ENCODE results near the gene RP2.

Gene RP2

DNA sequence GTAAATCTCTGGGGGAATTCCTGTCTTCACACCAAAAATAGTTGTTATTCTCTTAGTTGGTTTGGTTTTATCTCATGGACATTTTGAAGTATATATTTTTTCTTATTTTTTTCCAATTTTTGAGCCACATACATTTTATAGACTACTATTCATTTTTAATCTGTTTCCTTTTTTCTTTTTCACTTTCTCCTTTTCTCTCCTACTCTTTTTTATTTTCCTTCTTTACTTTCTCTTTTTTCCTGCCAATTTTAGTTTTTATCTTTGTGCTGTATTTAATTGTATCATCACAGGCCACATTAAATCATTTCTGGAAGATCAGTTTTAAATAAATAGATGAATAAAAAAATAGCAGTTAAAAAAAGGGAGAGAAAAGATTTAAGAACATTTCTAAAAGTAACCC is 61.4 kb downstream of the RP2 start:
- Histone ChIP-seq H3K27ac (ENCODE audit: low read depth, low read length, poor library complexity, severe bottlenecking) (no peak overlapping the region), H3K9me3 (ENCODE audit: low read length) (no peaks in the 10 kb centered on the region), H3K9ac (ENCODE audit: low read length) (no peak overlapping the region), H2AFZ (ENCODE audit: low read length) (no peak overlapping the region), H3K36me3 (ENCODE audit: insufficient read depth, low read length) (no peaks in the 10 kb centered on the region), H3K4me2 (ENCODE audit: low read length) (no peak overlapping the region), H3K79me2 (ENCODE audit: insufficient read depth, low read length) (no peaks in the 10 kb centered on the region), H3K4me1 (ENCODE audit: insufficient read depth, low read length, severe bottlenecking) (no peaks in the 10 kb centered on the region), H3F3A (ENCODE audit: insufficient read depth, low read length) (no peaks in the 10 kb centered on the region), H4K20me1 (ENCODE audit: insufficient read depth, low read length) (no peaks in the 10 kb centered on the region), H3K27me3 (ENCODE audit: insufficient read depth, low read length) (no peaks in the 10 kb centered on the region), H3K4me3 (ENCODE audit: low read depth, low read length, poor library complexity, severe bottlenecking) (no peak overlapping the region), H3K9me2 (ENCODE audit: low read depth, low read length) (no peaks in the 10 kb centered on the region)
- TF ChIP-seq, protein P1, sequence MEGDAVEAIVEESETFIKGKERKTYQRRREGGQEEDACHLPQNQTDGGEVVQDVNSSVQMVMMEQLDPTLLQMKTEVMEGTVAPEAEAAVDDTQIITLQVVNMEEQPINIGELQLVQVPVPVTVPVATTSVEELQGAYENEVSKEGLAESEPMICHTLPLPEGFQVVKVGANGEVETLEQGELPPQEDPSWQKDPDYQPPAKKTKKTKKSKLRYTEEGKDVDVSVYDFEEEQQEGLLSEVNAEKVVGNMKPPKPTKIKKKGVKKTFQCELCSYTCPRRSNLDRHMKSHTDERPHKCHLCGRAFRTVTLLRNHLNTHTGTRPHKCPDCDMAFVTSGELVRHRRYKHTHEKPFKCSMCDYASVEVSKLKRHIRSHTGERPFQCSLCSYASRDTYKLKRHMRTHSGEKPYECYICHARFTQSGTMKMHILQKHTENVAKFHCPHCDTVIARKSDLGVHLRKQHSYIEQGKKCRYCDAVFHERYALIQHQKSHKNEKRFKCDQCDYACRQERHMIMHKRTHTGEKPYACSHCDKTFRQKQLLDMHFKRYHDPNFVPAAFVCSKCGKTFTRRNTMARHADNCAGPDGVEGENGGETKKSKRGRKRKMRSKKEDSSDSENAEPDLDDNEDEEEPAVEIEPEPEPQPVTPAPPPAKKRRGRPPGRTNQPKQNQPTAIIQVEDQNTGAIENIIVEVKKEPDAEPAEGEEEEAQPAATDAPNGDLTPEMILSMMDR (IDR thresholded peaks at IDR 0.05; ENCODE audit: low read length): no peak
- TF ChIP-seq EZH2 (IDR thresholded peaks at IDR 0.05; ENCODE audit: borderline replicate concordance, low read length): no peak

GRCh38 chrX:46903458-46904242 is 66.8 kb downstream of the RP2 start:
- H3K4me2 ChIP-seq (ENCODE audit: low read length): peak overlapping the region; percentile 84
- peak overlapping the region; percentile 52 for H3K4me3 ChIP-seq (ENCODE audit: low read depth, low read length, poor library complexity, severe bottlenecking)
- H3F3A ChIP-seq (ENCODE audit: insufficient read depth, low read length): no peaks in the 10 kb centered on the region
- no peaks in the 10 kb centered on the region for H3K9me2 ChIP-seq (ENCODE audit: low read depth, low read length)
- H3K9me3 ChIP-seq (ENCODE audit: low read length): no peaks in the 10 kb centered on the region
- H4K20me1 ChIP-seq (ENCODE audit: insufficient read depth, low read length): no peaks in the 10 kb centered on the region
- H3K4me1 ChIP-seq (ENCODE audit: insufficient read depth, low read length, severe bottlenecking): no peaks in the 10 kb centered on the region
- TF ChIP-seq EZH2 (IDR thresholded peaks at IDR 0.05; ENCODE audit: borderline replicate concordance, low read length): no peak
- TF ChIP-seq, protein P1 (IDR thresholded peaks at IDR 0.05; ENCODE audit: low read length): peak; percentile 66
- H3K79me2 ChIP-seq (ENCODE audit: insufficient read depth, low read length): no peaks in the 10 kb centered on the region
- H3K27ac ChIP-seq (ENCODE audit: low read depth, low read length, poor library complexity, severe bottlenecking): no peak overlapping the region
- H3K27me3 ChIP-seq (ENCODE audit: insufficient read depth, low read length): no peaks in the 10 kb centered on the region
- no peak overlapping the region; the same call in 1 of the 2 replicates for H3K9ac ChIP-seq (ENCODE audit: low read length)
- no peak overlapping the region for H2AFZ ChIP-seq (ENCODE audit: low read length)
- no peaks in the 10 kb centered on the region for H3K36me3 ChIP-seq (ENCODE audit: insufficient read depth, low read length)

GRCh38 chrX:46904626-46905025 is 67.8 kb downstream of the RP2 start:
- Histone ChIP-seq H3F3A (ENCODE audit: insufficient read depth, low read length) (no peaks in the 10 kb centered on the region), H3K36me3 (ENCODE audit: insufficient read depth, low read length) (no peaks in the 10 kb centered on the region), H3K4me1 (ENCODE audit: insufficient read depth, low read length, severe bottlenecking) (no peaks in the 10 kb centered on the region), H3K79me2 (ENCODE audit: insufficient read depth, low read length) (no peaks in the 10 kb centered on the region), H3K27me3 (ENCODE audit: insufficient read depth, low read length) (no peaks in the 10 kb centered on the region), H3K27ac (ENCODE audit: low read depth, low read length, poor library complexity, severe bottlenecking) (no peak overlapping the region), H3K4me2 (ENCODE audit: low read length) (no peak overlapping the region), H2AFZ (ENCODE audit: low read length) (no peak overlapping the region), H3K4me3 (ENCODE audit: low read depth, low read length, poor library complexity, severe bottlenecking) (no peak overlapping the region), H3K9ac (ENCODE audit: low read length) (no peak overlapping the region), H3K9me3 (ENCODE audit: low read length) (no peaks in the 10 kb centered on the region), H3K9me2 (ENCODE audit: low read depth, low read length) (no peaks in the 10 kb centered on the region), H4K20me1 (ENCODE audit: insufficient read depth, low read length) (no peaks in the 10 kb centered on the region)
- no peak for TF ChIP-seq EZH2 (IDR thresholded peaks at IDR 0.05; ENCODE audit: borderline replicate concordance, low read length)
- TF ChIP-seq, protein P1 (IDR thresholded peaks at IDR 0.05; ENCODE audit: low read length): no peak

All from OCI-LY1 (cell line).